ENCODE results near the gene KLHL21. TPM values are rescaled to one million over a fixed set of nuclear protein-coding genes. Genes with fewer than 3 reads are reported as not detected.

The KLHL21 gene
- total RNA-seq, 1 donor from 2014 or later: 69.5 TPM

DNA sequence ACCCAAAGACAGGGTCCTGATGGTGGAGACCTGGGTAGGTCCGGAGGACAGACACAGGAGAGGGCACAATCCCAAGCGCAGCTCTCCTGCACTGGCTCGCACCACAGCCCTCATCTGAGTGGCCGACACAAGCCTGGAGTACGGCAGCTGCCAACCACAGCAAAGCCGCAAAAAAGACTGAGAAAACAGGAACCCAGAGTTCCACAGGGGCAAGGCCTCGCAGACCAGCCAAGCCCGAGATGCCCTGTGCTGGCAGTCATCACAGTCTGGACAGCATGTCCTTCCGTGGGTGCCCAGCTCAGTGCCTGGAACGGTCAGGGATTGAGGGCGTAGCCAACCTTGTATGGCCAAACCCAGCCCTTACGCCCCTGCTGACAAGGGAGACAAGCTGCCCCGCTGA lies 11.4 kb downstream of the KLHL21 start:
- H3K36me3 ChIP-seq (ENCODE audit: control insufficient read depth, insufficient read depth, low read length): peaks cover 7% of the 10 kb centered on the region
- TF ChIP-seq, protein P1, sequence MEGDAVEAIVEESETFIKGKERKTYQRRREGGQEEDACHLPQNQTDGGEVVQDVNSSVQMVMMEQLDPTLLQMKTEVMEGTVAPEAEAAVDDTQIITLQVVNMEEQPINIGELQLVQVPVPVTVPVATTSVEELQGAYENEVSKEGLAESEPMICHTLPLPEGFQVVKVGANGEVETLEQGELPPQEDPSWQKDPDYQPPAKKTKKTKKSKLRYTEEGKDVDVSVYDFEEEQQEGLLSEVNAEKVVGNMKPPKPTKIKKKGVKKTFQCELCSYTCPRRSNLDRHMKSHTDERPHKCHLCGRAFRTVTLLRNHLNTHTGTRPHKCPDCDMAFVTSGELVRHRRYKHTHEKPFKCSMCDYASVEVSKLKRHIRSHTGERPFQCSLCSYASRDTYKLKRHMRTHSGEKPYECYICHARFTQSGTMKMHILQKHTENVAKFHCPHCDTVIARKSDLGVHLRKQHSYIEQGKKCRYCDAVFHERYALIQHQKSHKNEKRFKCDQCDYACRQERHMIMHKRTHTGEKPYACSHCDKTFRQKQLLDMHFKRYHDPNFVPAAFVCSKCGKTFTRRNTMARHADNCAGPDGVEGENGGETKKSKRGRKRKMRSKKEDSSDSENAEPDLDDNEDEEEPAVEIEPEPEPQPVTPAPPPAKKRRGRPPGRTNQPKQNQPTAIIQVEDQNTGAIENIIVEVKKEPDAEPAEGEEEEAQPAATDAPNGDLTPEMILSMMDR (IDR thresholded peaks at IDR 0.05; ENCODE audit: insufficient read depth, low read length, poor library complexity, severe bottlenecking): no peak
- no peak overlapping the region for H3K4me3 ChIP-seq (ENCODE audit: low read depth, low read length)
- no peaks in the 10 kb centered on the region for H3K27me3 ChIP-seq (ENCODE audit: control insufficient read depth, insufficient read depth, low read length)
- DNase-seq (ENCODE audit: low read depth): no peak

DNA sequence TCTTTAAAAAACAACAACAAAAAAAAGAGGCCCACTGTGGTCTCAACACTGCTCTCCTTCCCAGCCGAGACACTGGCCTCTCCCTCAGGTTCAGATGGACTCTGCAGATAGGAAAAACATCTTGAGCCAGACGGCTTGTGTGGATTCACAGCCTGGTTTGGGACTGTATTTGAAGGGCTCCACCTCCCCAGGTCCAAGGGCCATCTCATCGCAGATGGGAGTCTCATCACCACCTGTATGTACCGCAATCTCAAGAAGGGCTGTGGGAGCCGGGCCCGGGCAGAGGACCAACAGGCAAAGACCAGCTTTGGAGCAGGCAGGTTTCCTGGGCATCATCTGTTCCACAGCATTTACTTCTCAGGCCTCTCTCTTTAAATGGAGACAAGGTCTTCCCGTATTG lies 12.6 kb downstream of the KLHL21 start:
- TF ChIP-seq, protein P1 (IDR thresholded peaks at IDR 0.05; ENCODE audit: insufficient read depth, low read length, poor library complexity, severe bottlenecking): no peak
- no peak for DNase-seq (ENCODE audit: low read depth)
- Histone ChIP-seq H3K27me3 (ENCODE audit: control insufficient read depth, insufficient read depth, low read length) (no peaks in the 10 kb centered on the region), H3K4me3 (ENCODE audit: low read depth, low read length) (no peak overlapping the region), H3K36me3 (ENCODE audit: control insufficient read depth, insufficient read depth, low read length) (peaks cover 7% of the 10 kb centered on the region)

DNA sequence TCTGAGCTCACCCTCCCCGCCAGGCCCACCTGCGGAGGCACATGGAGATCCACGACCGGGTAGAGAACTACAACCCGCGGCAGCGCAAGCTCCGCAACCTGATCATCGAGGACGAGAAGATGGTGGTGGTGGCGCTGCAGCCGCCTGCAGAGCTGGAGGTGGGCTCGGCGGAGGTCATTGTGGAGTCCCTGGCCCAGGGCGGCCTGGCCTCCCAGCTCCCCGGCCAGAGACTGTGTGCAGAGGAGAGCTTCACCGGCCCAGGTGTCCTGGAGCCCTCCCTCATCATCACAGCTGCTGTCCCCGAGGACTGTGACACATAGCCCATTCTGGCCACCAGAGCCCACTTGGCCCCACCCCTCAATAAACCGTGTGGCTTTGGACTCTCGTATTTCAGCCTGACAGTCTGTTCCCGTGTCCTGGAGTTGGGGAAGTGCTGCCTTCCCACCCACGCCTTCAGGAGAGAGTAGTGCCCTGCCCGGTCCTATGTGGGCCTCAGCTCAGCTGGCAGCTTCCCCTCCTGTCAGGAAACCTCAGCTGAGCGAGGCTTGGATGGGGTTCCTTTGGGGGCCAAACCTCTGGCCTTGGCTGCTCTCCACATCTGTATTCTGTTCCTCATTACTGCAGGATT lies 13.7 kb downstream of the KLHL21 start:
- H3K36me3 ChIP-seq (ENCODE audit: control insufficient read depth, insufficient read depth, low read length): peaks cover 7% of the 10 kb centered on the region
- TF ChIP-seq, protein P1 (IDR thresholded peaks at IDR 0.05; ENCODE audit: insufficient read depth, low read length, poor library complexity, severe bottlenecking): no peak

DNA sequence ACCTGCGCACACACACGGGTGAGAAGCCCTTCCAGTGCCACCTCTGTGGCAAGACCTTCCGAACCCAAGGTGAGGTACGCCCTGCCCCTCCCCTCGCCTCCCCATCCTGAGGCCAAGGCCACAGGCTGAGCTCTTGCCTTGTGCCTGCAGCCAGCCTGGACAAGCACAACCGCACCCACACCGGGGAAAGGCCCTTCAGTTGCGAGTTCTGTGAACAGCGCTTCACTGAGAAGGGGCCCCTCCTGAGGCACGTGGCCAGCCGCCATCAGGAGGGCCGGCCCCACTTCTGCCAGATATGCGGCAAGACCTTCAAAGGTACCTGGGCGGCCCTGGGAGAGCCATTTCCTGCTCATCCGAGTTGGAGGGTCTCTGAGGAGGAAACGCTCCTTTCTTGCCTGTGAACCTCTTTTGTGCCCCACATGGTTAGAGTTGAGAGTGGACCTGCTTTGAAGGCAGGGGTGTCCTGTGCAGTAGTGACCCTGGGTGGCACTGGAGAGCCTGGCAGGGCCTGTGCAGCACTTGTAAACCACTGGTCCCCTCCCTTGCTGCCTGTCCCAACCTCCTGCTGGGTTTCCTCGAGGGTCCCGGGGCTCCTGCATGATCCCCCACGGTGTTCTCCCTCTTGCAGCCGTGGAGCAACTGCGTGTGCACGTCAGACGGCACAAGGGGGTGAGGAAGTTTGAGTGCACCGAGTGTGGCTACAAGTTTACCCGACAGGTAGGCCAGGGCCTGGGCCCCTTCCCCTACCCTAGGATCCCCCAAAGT lies 14.4 kb downstream of the KLHL21 start:
- DNase-seq (ENCODE audit: low read depth): no peak
- TF ChIP-seq, protein P1 (IDR thresholded peaks at IDR 0.05; ENCODE audit: insufficient read depth, low read length, poor library complexity, severe bottlenecking): no peak
- no peak overlapping the region for H3K4me3 ChIP-seq (ENCODE audit: low read depth, low read length)
- H3K36me3 ChIP-seq (ENCODE audit: control insufficient read depth, insufficient read depth, low read length): peaks cover 7% of the 10 kb centered on the region
- no peaks in the 10 kb centered on the region for H3K27me3 ChIP-seq (ENCODE audit: control insufficient read depth, insufficient read depth, low read length)

More for the DNA sequence above, 13.7 kb downstream of the KLHL21 start:
- H3K27me3 ChIP-seq (ENCODE audit: control insufficient read depth, insufficient read depth, low read length): no peaks in the 10 kb centered on the region
- no peak overlapping the region for H3K4me3 ChIP-seq (ENCODE audit: low read depth, low read length)
- no peak for DNase-seq (ENCODE audit: low read depth)

DNA sequence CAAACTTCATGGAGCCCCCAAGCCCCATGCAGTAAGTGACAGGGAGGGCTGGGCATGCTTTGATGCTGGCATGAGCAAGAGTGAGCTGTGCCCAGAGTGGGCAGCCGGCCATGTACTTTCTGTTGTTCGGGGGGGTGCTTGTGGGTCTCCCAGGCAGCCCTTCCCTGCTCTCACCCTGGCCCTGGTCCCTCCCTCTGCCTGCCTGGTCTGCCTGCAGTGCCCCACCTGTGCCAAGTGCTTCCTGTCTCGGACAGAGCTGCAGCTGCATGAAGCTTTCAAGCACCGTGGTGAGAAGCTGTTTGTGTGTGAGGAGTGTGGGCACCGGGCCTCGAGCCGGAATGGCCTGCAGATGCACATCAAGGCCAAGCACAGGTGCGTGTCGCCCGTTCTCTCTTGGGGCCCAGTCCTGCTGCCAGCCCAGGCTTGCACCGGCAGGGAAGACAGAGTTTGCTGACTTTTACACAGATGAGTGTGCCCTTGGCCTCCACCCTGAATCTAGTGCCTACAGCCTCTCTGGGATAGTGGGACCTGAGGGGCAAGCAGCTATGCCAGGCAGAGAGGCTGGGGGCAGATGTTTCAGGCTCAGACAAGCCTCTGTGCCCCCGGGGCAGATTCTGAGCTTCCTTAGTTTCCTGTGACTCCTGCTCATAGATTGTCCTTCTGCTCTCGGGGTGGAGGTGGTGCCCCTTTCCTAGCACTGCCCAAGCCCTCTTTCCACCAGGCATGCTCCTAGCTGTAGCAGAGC lies 15.2 kb downstream of the KLHL21 start:
- H3K36me3 ChIP-seq (ENCODE audit: control insufficient read depth, insufficient read depth, low read length): peaks cover 5% of the 10 kb centered on the region
- DNase-seq (ENCODE audit: low read depth): no peak
- TF ChIP-seq, protein P1 (IDR thresholded peaks at IDR 0.05; ENCODE audit: insufficient read depth, low read length, poor library complexity, severe bottlenecking): no peak
- no peak overlapping the region for H3K4me3 ChIP-seq (ENCODE audit: low read depth, low read length)
- no peaks in the 10 kb centered on the region for H3K27me3 ChIP-seq (ENCODE audit: control insufficient read depth, insufficient read depth, low read length)
